Measurements from ENCODE around the gene ESRRG.

GRCh38 chr1:216614011-216614934 is 109.0 kb downstream of the ESRRG start:
- TF ChIP-seq POLR2AphosphoS5 (IDR thresholded peaks at IDR 0.05; ENCODE audit: borderline replicate concordance, low read depth, low read length) (no peak), EZH2 (IDR thresholded peaks at IDR 0.05) (no peak)
